ENCODE results near the gene RTEL1. TPM values are rescaled to one million over a fixed set of nuclear protein-coding genes. Genes with fewer than 3 reads are reported as not detected.
"Not testable (repeated sequence)": the region's sequence is repeated elsewhere in the genome, so short reads cannot be mapped to it uniquely, and the experiment has no call there.

RTEL1 gene
- total RNA-seq, 1 experiment from 2014 or later: 58.0 TPM

DNA sequence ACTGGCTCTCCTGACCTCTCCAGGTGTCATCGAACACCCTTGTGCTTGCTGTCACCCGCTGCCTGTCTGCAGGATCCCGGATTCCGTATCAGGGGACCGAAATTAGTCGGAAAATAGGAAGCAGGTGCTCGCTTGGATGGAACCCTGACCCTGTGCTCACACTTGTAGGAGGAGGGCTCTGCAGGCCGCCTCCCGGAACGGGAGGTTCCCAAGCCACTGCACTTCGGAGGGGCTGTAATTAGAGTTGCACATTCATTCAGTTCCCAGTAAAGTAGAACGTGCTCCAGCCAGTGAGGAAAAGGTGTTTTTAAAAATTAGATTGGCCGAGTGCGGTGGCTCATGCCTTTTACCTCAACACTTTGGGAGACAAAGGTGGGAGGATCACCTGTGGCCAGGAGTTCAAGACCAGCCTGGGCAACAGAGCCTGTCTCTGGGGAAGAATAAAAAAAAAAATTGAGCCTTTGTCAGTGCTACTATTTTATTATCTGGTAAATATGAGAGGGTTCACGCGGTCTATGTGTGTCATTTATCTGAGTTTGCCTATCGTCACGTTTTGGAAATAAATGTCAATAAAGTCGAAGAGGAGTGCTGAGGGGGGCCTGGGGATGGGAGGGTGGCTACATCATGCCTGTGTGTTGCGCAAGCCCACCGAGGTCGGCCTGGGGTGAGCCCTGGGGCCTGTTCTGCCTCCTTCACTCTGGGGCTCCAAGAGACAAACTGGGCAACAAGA lies 29.7 kb upstream of the RTEL1 start (continued):
- TF ChIP-seq, protein P1, sequence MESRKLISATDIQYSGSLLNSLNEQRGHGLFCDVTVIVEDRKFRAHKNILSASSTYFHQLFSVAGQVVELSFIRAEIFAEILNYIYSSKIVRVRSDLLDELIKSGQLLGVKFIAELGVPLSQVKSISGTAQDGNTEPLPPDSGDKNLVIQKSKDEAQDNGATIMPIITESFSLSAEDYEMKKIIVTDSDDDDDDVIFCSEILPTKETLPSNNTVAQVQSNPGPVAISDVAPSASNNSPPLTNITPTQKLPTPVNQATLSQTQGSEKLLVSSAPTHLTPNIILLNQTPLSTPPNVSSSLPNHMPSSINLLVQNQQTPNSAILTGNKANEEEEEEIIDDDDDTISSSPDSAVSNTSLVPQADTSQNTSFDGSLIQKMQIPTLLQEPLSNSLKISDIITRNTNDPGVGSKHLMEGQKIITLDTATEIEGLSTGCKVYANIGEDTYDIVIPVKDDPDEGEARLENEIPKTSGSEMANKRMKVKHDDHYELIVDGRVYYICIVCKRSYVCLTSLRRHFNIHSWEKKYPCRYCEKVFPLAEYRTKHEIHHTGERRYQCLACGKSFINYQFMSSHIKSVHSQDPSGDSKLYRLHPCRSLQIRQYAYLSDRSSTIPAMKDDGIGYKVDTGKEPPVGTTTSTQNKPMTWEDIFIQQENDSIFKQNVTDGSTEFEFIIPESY (IDR thresholded peaks at IDR 0.05; ENCODE audit: extremely low read depth, insufficient replicate concordance, low read length): no peak

DNA sequence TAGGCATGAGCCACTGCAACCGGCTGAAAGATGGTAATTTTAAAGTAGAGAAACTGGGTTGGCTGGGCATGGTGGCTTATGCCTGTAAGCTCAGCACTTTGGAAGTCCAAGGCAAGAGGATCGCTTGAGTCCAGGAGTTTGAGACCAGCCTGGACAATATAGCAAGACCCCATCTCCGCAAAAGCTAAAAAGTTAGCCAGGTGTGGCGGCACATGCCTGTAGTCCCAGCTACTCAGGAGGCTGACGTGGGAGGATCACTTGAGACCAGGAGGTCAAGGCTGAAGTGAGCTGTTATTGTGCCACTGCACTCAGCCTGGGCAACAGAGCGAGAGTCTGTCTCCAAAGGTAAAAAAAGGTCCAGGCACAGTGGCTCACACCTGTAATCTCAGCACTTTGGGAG lies 27.2 kb upstream of the RTEL1 start:
- CTCF ChIA-PET; H4K20me1 ChIP-seq (ENCODE audit: insufficient read depth); DNase-seq (ENCODE audit: low read depth, low spot score); BruUV-seq (replicated peaks); RAD21 ChIA-PET (ENCODE audit: low non-redundant PET in 1 of 2, low total read pairs in 2 of 2, uncharacterized antibody in 2 of 2, unreplicated experiment in 2 of 2); H2AFZ ChIP-seq (ENCODE audit: low read depth, low read length, poor library complexity, severe bottlenecking); H3K9ac ChIP-seq (ENCODE audit: low read length); H3K4me1 ChIP-seq (ENCODE audit: control insufficient read depth in 1 of 2, insufficient read depth in 2 of 2, low read length in 2 of 2); H3K9me3 ChIP-seq (ENCODE audit: control insufficient read depth in 1 of 2, insufficient read depth in 1 of 2, low read depth in 1 of 2, low read length in 2 of 2); H3K27me3 ChIP-seq (ENCODE audit: insufficient read depth, low read length); intact Hi-C loops (cut with micrococcal nuclease); H3K4me3 ChIP-seq (replicated peaks in 1 of 2; ENCODE audit: low read depth in 1 of 2, low read length in 2 of 2); H3K9me2 ChIP-seq (ENCODE audit: insufficient read depth); H3K27ac ChIP-seq (ENCODE audit: low read depth, low read length); H3K36me3 ChIP-seq (ENCODE audit: control insufficient read depth in 1 of 2, insufficient read depth in 2 of 2, low read length in 2 of 2); ATAC-seq; H3K4me2 ChIP-seq (ENCODE audit: low read length): not testable (repeated sequence)
- peaks cover 22% of the 10 kb centered on the region for H3K79me2 ChIP-seq (ENCODE audit: insufficient read depth, low read length)
- POLR2A ChIA-PET: interaction anchor here (0.6 kb wide), 1 partner anchor 491 kb away, joined by 3 read pairs; no protein-coding TSS in a partner anchor

DNA sequence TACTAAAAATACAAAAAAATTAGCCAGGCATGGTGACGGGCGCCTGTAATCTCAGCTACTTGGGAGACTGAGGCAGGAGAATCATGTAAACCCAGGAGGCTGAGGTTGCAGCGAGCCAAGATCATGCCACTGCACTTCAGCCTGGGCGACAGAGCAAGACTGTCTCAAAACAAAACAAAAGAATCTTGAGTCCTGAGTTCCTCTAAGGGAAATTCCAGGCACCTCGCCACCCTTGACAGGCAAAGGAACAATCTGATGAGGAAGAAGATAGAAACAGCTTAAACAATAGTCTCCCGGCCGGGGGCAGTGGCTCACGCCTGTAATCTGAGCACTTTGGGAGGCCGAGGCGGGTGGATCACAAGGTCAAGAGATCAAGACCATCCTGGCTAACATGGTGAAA lies 26.7 kb upstream of the RTEL1 start:
- H3K36me3 ChIP-seq (ENCODE audit: control insufficient read depth in 1 of 2, insufficient read depth in 2 of 2, low read length in 2 of 2); ATAC-seq; H2AFZ ChIP-seq (ENCODE audit: low read depth, low read length, poor library complexity, severe bottlenecking); H4K20me1 ChIP-seq (ENCODE audit: insufficient read depth); H3K27me3 ChIP-seq (ENCODE audit: insufficient read depth, low read length); H3K4me3 ChIP-seq (replicated peaks in 1 of 2; ENCODE audit: low read depth in 1 of 2, low read length in 2 of 2); DNase-seq (ENCODE audit: low read depth, low spot score); H3K9ac ChIP-seq (ENCODE audit: low read length); H3K4me2 ChIP-seq (ENCODE audit: low read length); H3K9me2 ChIP-seq (ENCODE audit: insufficient read depth); H3K4me1 ChIP-seq (ENCODE audit: control insufficient read depth in 1 of 2, insufficient read depth in 2 of 2, low read length in 2 of 2); POLR2A ChIA-PET; BruUV-seq (replicated peaks); CTCF ChIA-PET; H3K9me3 ChIP-seq (ENCODE audit: control insufficient read depth in 1 of 2, insufficient read depth in 1 of 2, low read depth in 1 of 2, low read length in 2 of 2); intact Hi-C loops (cut with micrococcal nuclease); RAD21 ChIA-PET (ENCODE audit: low non-redundant PET in 1 of 2, low total read pairs in 2 of 2, uncharacterized antibody in 2 of 2, unreplicated experiment in 2 of 2); H3K27ac ChIP-seq (ENCODE audit: low read depth, low read length): not testable (repeated sequence)
- peaks cover 19% of the 10 kb centered on the region for H3K79me2 ChIP-seq (ENCODE audit: insufficient read depth, low read length)

All from HCT116 (cell line).